ENCODE data around the gene FBN1. TPM values are rescaled to one million over a fixed set of nuclear protein-coding genes. Genes with fewer than 3 reads are reported as not detected.
A peak's percentile ranks its signal among the peaks of the same experiment; 100 is the strongest.

The FBN1 gene
- 1.7 and 3.0 TPM in 2 replicates for total RNA-seq (2016; rRNA removed; fragmentation: Illumina TruSeq; extraction: Trizol)
- total RNA-seq (2016; cell fraction: cytosol; rRNA removed; fragmentation: Illumina TruSeq; extraction: Trizol; ENCODE audit: low read depth) = 0.26 and 0.71 TPM in 2 replicates
- total RNA-seq (2016; cell fraction: insoluble cytoplasmic fraction; rRNA removed; fragmentation: Illumina TruSeq; extraction: Trizol) = 2.3 and 2.8 TPM in 2 replicates
- total RNA-seq (2016; cell fraction: membrane; rRNA removed; fragmentation: Illumina TruSeq; extraction: Trizol) = 0.83 and 1.2 TPM in 2 replicates
- total RNA-seq (2016; cell fraction: nucleus; rRNA removed; fragmentation: Illumina TruSeq; extraction: Trizol) = 5.1 and 6.3 TPM in 2 replicates
- 0.81 and 1.5 TPM in 2 replicates for polyA plus RNA-seq (2011; rRNA removed)
- 0.67 and 0.86 TPM in 2 replicates for polyA plus RNA-seq (2011; cell fraction: cytosol; rRNA removed)
- polyA plus RNA-seq (2011; cell fraction: nucleus; rRNA removed) = 1.1 and 1.4 TPM in 2 replicates
- 0.33 and 0.64 TPM in 2 replicates for polyA plus RNA-seq (2012)
- polyA plus RNA-seq (2016; cell fraction: cytosol; fragmentation: Illumina TruSeq; extraction: Trizol; ENCODE audit: low read depth) = 0.17 and 0.28 TPM in 2 replicates
- 1.3 and 1.5 TPM in 2 replicates for polyA plus RNA-seq (2016; cell fraction: insoluble cytoplasmic fraction; fragmentation: Illumina TruSeq; extraction: Trizol; ENCODE audit: low read depth)
- 0.23 and 0.33 TPM in 2 replicates for polyA plus RNA-seq (2016; cell fraction: membrane; fragmentation: Illumina TruSeq; extraction: Trizol; ENCODE audit: low read depth)
- polyA plus RNA-seq (2016; cell fraction: nucleus; fragmentation: Illumina TruSeq; extraction: Trizol; ENCODE audit: insufficient read depth, low read depth) = 3.5 and 5.2 TPM in 2 replicates
- 3.2 and 11.1 TPM in 2 replicates for polyA minus RNA-seq (2011; rRNA and poly(A)+ RNA removed; ENCODE audit: low replicate concordance)
- 1.7 and 2.0 TPM in 2 replicates for polyA minus RNA-seq (2011; cell fraction: cytosol; rRNA and poly(A)+ RNA removed)
- 3.5 and 4.2 TPM in 2 replicates for polyA minus RNA-seq (2011; cell fraction: nucleus; rRNA and poly(A)+ RNA removed)
- percentile 31 among the genes with signal in this experiment for Bru-seq, nascent RNA
- BruChase-seq, experiment 1, labeled RNA remaining after a 6-hour chase = percentile 28 among the genes with signal in this experiment
- percentile 30 among the genes with signal in this experiment for BruChase-seq, experiment 2, labeled RNA remaining after a 2-hour chase
- long read RNA-seq, experiment 1, partial matches to known transcripts = 1 of 1 reads
- long read RNA-seq, experiment 1, other reads (novel, unspliced or antisense) = 0 of 1 reads
- long read RNA-seq, experiment 2, partial matches to known transcripts = 0 of 3 reads
- long read RNA-seq, experiment 2, other reads (novel, unspliced or antisense) = 3 of 3 reads

- Histone ChIP-seq H3K4me2 (ENCODE audit: low read depth, low read length) (peak within 1 kb of the TSS; percentile 72), H3K27ac (ENCODE audit: extremely low read length, insufficient read depth, low read length) (no peak within 1 kb of the TSS), H4K20me1 (ENCODE audit: insufficient read depth, low read length) (no peaks in the 10 kb centered on the region), H3K4me3 (replicated peaks in 1 of 3; ENCODE audit: insufficient read depth in 1 of 3, low read depth in 2 of 3, low read length in 3 of 3) (peak within 1 kb of the TSS; percentile 63 to 74 (median 64)), H3K27me3 (ENCODE audit: control insufficient read depth in 1 of 2, insufficient read depth in 2 of 2, low read length in 2 of 2) (peaks cover 2 to 29% of the 10 kb centered on the region in 2 experiments), H3K9ac (ENCODE audit: insufficient read depth, low read depth, low read length) (no peak within 1 kb of the TSS), H3K79me2 (ENCODE audit: insufficient read depth, low read length) (no peaks in the 10 kb centered on the region), H3K36me3 (replicated peaks in 1 of 2; ENCODE audit: control insufficient read depth in 1 of 2, insufficient read depth in 2 of 2, low read length in 2 of 2) (no peaks in the 10 kb centered on the region), H2AFZ (ENCODE audit: low read length) (no peak within 1 kb of the TSS), H3K9me3 (ENCODE audit: low read length) (no peaks in the 10 kb centered on the region), H3K4me1 (ENCODE audit: insufficient read depth, low read length) (no peaks in the 10 kb centered on the region)
- in situ Hi-C loops (cut with HindIII; ENCODE audit: extremely low pct_ligation_motif_present, low pct_unique_long_range_greater_than_20kb) (no loop called here), intact Hi-C loops (cut with micrococcal nuclease; ENCODE audit: unreplicated experiment) (loop anchor here (10.0 kb wide), 1 partner anchor 159 kb away; no protein-coding TSS in a partner anchor)
- ChIA-PET POLR2A (no interaction called here), CTCF (ENCODE audit: low intra/inter-chr PET ratio, low total read pairs) (no interaction called here)
- FAIRE-seq = no peak
- TF ChIP-seq MYPOP (CRISPR knock-in tag; IDR thresholded peaks at IDR 0.05) (peak; percentile 46), ZNF441 (CRISPR knock-in tag; IDR thresholded peaks at IDR 0.05; ENCODE audit: borderline replicate concordance) (no peak), CHD2 (IDR thresholded peaks at IDR 0.05; ENCODE audit: low read depth, low read length) (peak; percentile 82), HNRNPLL (IDR thresholded peaks at IDR 0.05; ENCODE audit: low read depth, low read length, poor library complexity, severe bottlenecking) (peak; percentile 34), ZNF777 (CRISPR knock-in tag; IDR thresholded peaks at IDR 0.05) (peak; percentile 27; the same call in 1 of the 2 replicates)
- TF ChIP-seq, protein P1, sequence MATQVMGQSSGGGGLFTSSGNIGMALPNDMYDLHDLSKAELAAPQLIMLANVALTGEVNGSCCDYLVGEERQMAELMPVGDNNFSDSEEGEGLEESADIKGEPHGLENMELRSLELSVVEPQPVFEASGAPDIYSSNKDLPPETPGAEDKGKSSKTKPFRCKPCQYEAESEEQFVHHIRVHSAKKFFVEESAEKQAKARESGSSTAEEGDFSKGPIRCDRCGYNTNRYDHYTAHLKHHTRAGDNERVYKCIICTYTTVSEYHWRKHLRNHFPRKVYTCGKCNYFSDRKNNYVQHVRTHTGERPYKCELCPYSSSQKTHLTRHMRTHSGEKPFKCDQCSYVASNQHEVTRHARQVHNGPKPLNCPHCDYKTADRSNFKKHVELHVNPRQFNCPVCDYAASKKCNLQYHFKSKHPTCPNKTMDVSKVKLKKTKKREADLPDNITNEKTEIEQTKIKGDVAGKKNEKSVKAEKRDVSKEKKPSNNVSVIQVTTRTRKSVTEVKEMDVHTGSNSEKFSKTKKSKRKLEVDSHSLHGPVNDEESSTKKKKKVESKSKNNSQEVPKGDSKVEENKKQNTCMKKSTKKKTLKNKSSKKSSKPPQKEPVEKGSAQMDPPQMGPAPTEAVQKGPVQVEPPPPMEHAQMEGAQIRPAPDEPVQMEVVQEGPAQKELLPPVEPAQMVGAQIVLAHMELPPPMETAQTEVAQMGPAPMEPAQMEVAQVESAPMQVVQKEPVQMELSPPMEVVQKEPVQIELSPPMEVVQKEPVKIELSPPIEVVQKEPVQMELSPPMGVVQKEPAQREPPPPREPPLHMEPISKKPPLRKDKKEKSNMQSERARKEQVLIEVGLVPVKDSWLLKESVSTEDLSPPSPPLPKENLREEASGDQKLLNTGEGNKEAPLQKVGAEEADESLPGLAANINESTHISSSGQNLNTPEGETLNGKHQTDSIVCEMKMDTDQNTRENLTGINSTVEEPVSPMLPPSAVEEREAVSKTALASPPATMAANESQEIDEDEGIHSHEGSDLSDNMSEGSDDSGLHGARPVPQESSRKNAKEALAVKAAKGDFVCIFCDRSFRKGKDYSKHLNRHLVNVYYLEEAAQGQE (IDR thresholded peaks at IDR 0.05; ENCODE audit: borderline replicate concordance in 1 of 2, low read depth in 1 of 2, low read length in 2 of 2) = no peak
- no TSS peak for BruUV-seq (replicated peaks)
- peak; percentile 15 for DNase-seq (ENCODE audit: low spot score)
- peak; percentile 88 for ATAC-seq
- 11% methylated on average over 39 of the region's 66 CpGs for WGBS (ENCODE audit: low lambda C conversion rate)
Measured at GRCh38 chr15:48645558-48646330, at the start of gene FBN1. FBN1 (minus strand) TSS chr15:48645709; CDS start chr15:48644769, 940 bp downstream.
